Measurements from ENCODE around the gene POLR2M.

The POLR2M gene

GRCh38 chr15:57665939-57666338 is 40.6 kb upstream of the POLR2M start:
- no peak for DNase-seq (ENCODE audit: low read depth)
- no peak overlapping the region for H3K4me3 ChIP-seq (replicated peaks; ENCODE audit: low read depth, low read length)
- no peak for TF ChIP-seq CTCF (IDR thresholded peaks at IDR 0.05; ENCODE audit: low read length, missing control alignments)

GRCh38 chr15:57667171-57667849 is 39.2 kb upstream of the POLR2M start:
- DNase-seq (ENCODE audit: low read depth), result peak; percentile 83
- peak; percentile 71 for TF ChIP-seq CTCF (IDR thresholded peaks at IDR 0.05; ENCODE audit: low read length, missing control alignments)
- peak overlapping the region; percentile 28 for H3K4me3 ChIP-seq (replicated peaks; ENCODE audit: low read depth, low read length)

GRCh38 chr15:57668016-57668415 is 38.5 kb upstream of the POLR2M start:
- no peak for DNase-seq (ENCODE audit: low read depth)
- no peak for TF ChIP-seq CTCF (IDR thresholded peaks at IDR 0.05; ENCODE audit: low read length, missing control alignments)
- H3K4me3 ChIP-seq (replicated peaks; ENCODE audit: low read depth, low read length), result no peak overlapping the region

GRCh38 chr15:57671636-57672035 is 34.9 kb upstream of the POLR2M start:
- TF ChIP-seq CTCF (IDR thresholded peaks at IDR 0.05; ENCODE audit: low read length, missing control alignments), result no peak
- DNase-seq (ENCODE audit: low read depth), result no peak
- no peak overlapping the region for H3K4me3 ChIP-seq (replicated peaks; ENCODE audit: low read depth, low read length)

GRCh38 chr15:57675481-57676181 is 30.9 kb upstream of the POLR2M start:
- no peak for TF ChIP-seq CTCF (IDR thresholded peaks at IDR 0.05; ENCODE audit: low read length, missing control alignments)
- no peak overlapping the region for H3K4me3 ChIP-seq (replicated peaks; ENCODE audit: low read depth, low read length)
- no peak for DNase-seq (ENCODE audit: low read depth)

- DNase-seq (ENCODE audit: low read depth), result no peak
- no peak overlapping the region for H3K4me3 ChIP-seq (replicated peaks; ENCODE audit: low read depth, low read length)
- no peak for TF ChIP-seq CTCF (IDR thresholded peaks at IDR 0.05; ENCODE audit: low read length, missing control alignments)
Measured at GRCh38 chr15:57676585-57676984, 29.9 kb upstream of the POLR2M start.
